Prostate gland (tissue), 2 donors: ENCODE measurements around the gene ITSN1. TPM values are rescaled to one million over a fixed set of nuclear protein-coding genes. Genes with fewer than 3 reads are reported as not detected.
A peak's percentile ranks its signal among the peaks of the same experiment; 100 is the strongest.

ENCODE experiments used
- DNase-seq: peaks from one replicate; pipeline ENCODE4 v3.0.0-alpha.2; 2019; ENCODE audit warnings: low spot score
- H3K27ac ChIP-seq, 2 donors: fragments of 200-600 bp; sonication (generic); 2 replicates each; pipeline ENCODE4 v1.5.1; 2017 to 2019
- H3K27me3 ChIP-seq: fragments of 200-600 bp; sonication (generic); replicated peaks from 2 replicates; pipeline ENCODE4 v1.5.1; 2019; ENCODE audit not compliant: insufficient read depth
- H3K36me3 ChIP-seq, 2 donors: fragments of 200-600 bp; sonication (generic); 1 replicate in 1 of 2; 2 replicates in 1 of 2; pipeline versions ENCODE4 v1.5.1 to v1.8.1; 2017 to 2019
- H3K4me1 ChIP-seq: fragments of 200-600 bp; sonication (generic); replicated peaks from 2 replicates; pipeline ENCODE4 v1.5.1; 2019
- H3K4me3 ChIP-seq, 2 donors: fragments of 200-600 bp; sonication (generic); 2 replicates each; pipeline ENCODE4 v1.5.1; 2017 to 2019
- H3K9me3 ChIP-seq: fragments of 200-600 bp; sonication (generic); 2 replicates; pipeline ENCODE4 v1.5.1; 2017
- CTCF ChIP-seq, 4 experiments: fragments of 200-600 bp in 2 of 4; fragments of 450-650 bp in 2 of 4; sonication (generic) in 2 of 4; IDR thresholded peaks; 1 replicate in 3 of 4; 2 replicates in 1 of 4; pipeline ENCODE4 v1.5.1; 2016 to 2019; ENCODE audit warnings: antibody characterized with exemption in 4 of 4, mild to moderate bottlenecking in 2 of 4, moderate library complexity in 2 of 4
- POLR2A ChIP-seq: fragments of 450-650 bp; IDR thresholded peaks from one replicate; pipeline ENCODE4 v1.6.1; 2016; ENCODE audit warnings: antibody characterized with exemption, mild to moderate bottlenecking
- POLR2AphosphoS5 ChIP-seq: sonication (generic); formaldehyde crosslinking; IDR thresholded peaks from one replicate; pipeline ENCODE4 v1.6.1; 2017; ENCODE audit warnings: antibody characterized with exemption
- WGBS: methylation state at CpG from one replicate; pipeline ENCODE4 v1.1.5; 2018; 5-methylcytosine and 5-hydroxymethylcytosine counted together
- intact Hi-C: fragments of 100-400 bp; cut with DNase I; formaldehyde crosslinking; loops from one replicate; pipeline ENCODE4 v1.14.2; 2022
- total RNA-seq, 2 donors: library from RNA; depleted of rRNA; stranded (reverse); fragments of >200 nt; gene quantifications; one replicate each; pipeline ENCODE4 v1.1.0, GENCODE V29; 2016

The ITSN1 gene
- total RNA-seq, 2 donors from 2014 or later, result 14.8 to 44.9 TPM

GRCh38 chr21:33824156-33824941 is 182.0 kb downstream of the ITSN1 start:
- Histone ChIP-seq H3K4me1 (no peaks in the 10 kb centered on the region), H3K36me3 (no peaks in the 10 kb centered on the region), H3K27ac (no peak overlapping the region), H3K4me3 (no peak overlapping the region), H3K9me3 (no peaks in the 10 kb centered on the region), H3K27me3 (no peaks in the 10 kb centered on the region)
- intact Hi-C loops, result loop anchor here (10.0 kb wide), 1 partner anchor 180 kb away; the partner anchor contains the start of genes CRYZL1 and ITSN1
- TF ChIP-seq POLR2A (no peak), CTCF (IDR thresholded peaks at IDR 0.05) (no peak), POLR2AphosphoS5 (no peak)
- WGBS, result 78% methylated on average over 11 of the region's 11 CpGs
- DNase-seq, result no peak

GRCh38 chr21:33825419-33825818 is 183.1 kb downstream of the ITSN1 start:
- intact Hi-C loops, result loop anchor here (10.0 kb wide), 1 partner anchor 181 kb away; the partner anchor contains the start of genes CRYZL1 and ITSN1
- H3K27me3 ChIP-seq, result no peaks in the 10 kb centered on the region
- H3K27ac ChIP-seq, result peak overlapping the region in 1 of 2 donors; percentile 31
- DNase-seq, result no peak
- no peak for TF ChIP-seq CTCF (IDR thresholded peaks at IDR 0.05)
- no peak for TF ChIP-seq POLR2AphosphoS5
- no peak for TF ChIP-seq POLR2A
- H3K9me3 ChIP-seq, result no peaks in the 10 kb centered on the region
- no peak overlapping the region for H3K4me3 ChIP-seq
- no peaks in the 10 kb centered on the region for H3K4me1 ChIP-seq
- no peaks in the 10 kb centered on the region for H3K36me3 ChIP-seq
- 45% methylated on average over 3 of the region's 3 CpGs for WGBS

GRCh38 chr21:33825915-33826314 is 183.6 kb downstream of the ITSN1 start:
- H3K27ac ChIP-seq, result peak overlapping the region in 1 of 2 donors; percentile 5
- DNase-seq, result no peak
- 53% methylated on average over 2 of the region's 2 CpGs for WGBS
- H3K27me3 ChIP-seq, result no peaks in the 10 kb centered on the region
- H3K9me3 ChIP-seq, result no peaks in the 10 kb centered on the region
- H3K4me1 ChIP-seq, result no peaks in the 10 kb centered on the region
- intact Hi-C loops, result loop anchor here (10.0 kb wide), 1 partner anchor 181 kb away; the partner anchor contains the start of genes CRYZL1 and ITSN1
- no peaks in the 10 kb centered on the region for H3K36me3 ChIP-seq
- TF ChIP-seq CTCF (IDR thresholded peaks at IDR 0.05) (no peak), POLR2A (no peak), POLR2AphosphoS5 (no peak)
- no peak overlapping the region for H3K4me3 ChIP-seq

GRCh38 chr21:33828083-33828482 is 185.8 kb downstream of the ITSN1 start:
- no peak for TF ChIP-seq POLR2A
- no peak for TF ChIP-seq CTCF (IDR thresholded peaks at IDR 0.05)
- TF ChIP-seq POLR2AphosphoS5, result no peak
- intact Hi-C loops, result loop anchor here (10.0 kb wide), 1 partner anchor 183 kb away; the partner anchor contains the start of genes CRYZL1 and ITSN1
- Histone ChIP-seq H3K36me3 (no peaks in the 10 kb centered on the region), H3K4me1 (no peaks in the 10 kb centered on the region), H3K9me3 (no peaks in the 10 kb centered on the region), H3K27ac (no peak overlapping the region), H3K4me3 (no peak overlapping the region), H3K27me3 (no peaks in the 10 kb centered on the region)
- WGBS, result 63% methylated on average over 4 of the region's 4 CpGs
- no peak for DNase-seq

- intact Hi-C loops, result loop anchor here (10.0 kb wide), 1 partner anchor 184 kb away; the partner anchor contains the start of genes CRYZL1 and ITSN1
- Histone ChIP-seq H3K36me3 (no peaks in the 10 kb centered on the region), H3K4me1 (no peaks in the 10 kb centered on the region), H3K9me3 (no peaks in the 10 kb centered on the region), H3K27me3 (no peaks in the 10 kb centered on the region), H3K27ac (no peak overlapping the region), H3K4me3 (no peak overlapping the region)
- DNase-seq, result no peak
- WGBS, result 68% methylated on average over 4 of the region's 4 CpGs
- TF ChIP-seq POLR2AphosphoS5 (no peak), POLR2A (no peak), CTCF (IDR thresholded peaks at IDR 0.05) (no peak)
Observed at GRCh38 chr21:33828577-33828976, 186.3 kb downstream of the ITSN1 start.
